Mucosa of rectum (tissue), 2 donors: Measurements from ENCODE around the gene MYMX.

Experiments
- H3K27ac ChIP-seq, 2 donors: one replicate each; pipeline ENCODE4 v1.7.0; 2013; ENCODE audit warnings: inconsistent platforms in 2 of 2, low read depth in 2 of 2, low read length in 2 of 2
- H3K27me3 ChIP-seq, 2 donors: one replicate each; pipeline ENCODE4 v1.7.0; 2013; ENCODE audit warnings: low read length in 2 of 2; ENCODE audit not compliant: control insufficient read depth in 2 of 2, insufficient read depth in 2 of 2
- H3K36me3 ChIP-seq, 2 donors: one replicate each; pipeline ENCODE4 v1.7.0; 2013; ENCODE audit warnings: low read length in 2 of 2; ENCODE audit not compliant: control insufficient read depth in 2 of 2, insufficient read depth in 2 of 2
- H3K4me1 ChIP-seq, 2 donors: one replicate each; pipeline ENCODE4 v1.7.0; 2013; ENCODE audit warnings: low read length in 2 of 2, mild to moderate bottlenecking in 1 of 2; ENCODE audit not compliant: control insufficient read depth in 2 of 2, insufficient read depth in 2 of 2
- H3K4me3 ChIP-seq, 2 donors: one replicate each; pipeline ENCODE4 v1.7.0; 2013; ENCODE audit warnings: low read length in 2 of 2
- H3K9ac ChIP-seq, 2 donors: one replicate each; pipeline ENCODE4 v1.7.0; 2013; ENCODE audit warnings: low read length in 2 of 2, low read depth in 1 of 2, mild to moderate bottlenecking in 1 of 2
- H3K9me3 ChIP-seq, 2 donors: one replicate each; pipeline ENCODE4 v1.7.0; 2013; ENCODE audit warnings: low read length in 2 of 2; ENCODE audit not compliant: control insufficient read depth in 2 of 2
- donor health status: healthy.
- donor health status: Normal muscosa, but diverticular disease.

The MYMX gene

DNA sequence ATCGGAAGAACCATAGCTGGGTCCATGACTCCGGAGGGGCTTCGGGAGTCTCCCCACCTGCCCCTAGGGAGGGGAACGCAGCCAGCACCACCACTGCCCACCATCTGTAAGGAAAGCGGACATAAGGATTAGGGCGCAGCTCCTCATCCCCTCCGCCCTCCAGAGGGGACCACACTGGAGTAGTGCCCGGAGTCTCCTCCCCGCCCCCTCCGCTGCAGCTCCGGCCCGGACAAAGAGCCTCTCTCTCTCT lies 40.0 kb downstream of the MYMX start:
- H3K9ac ChIP-seq: peak overlapping the region; percentile 75 to 82
- no peaks in the 10 kb centered on the region for H3K27me3 ChIP-seq
- peak overlapping the region; percentile 73 to 81 for H3K4me3 ChIP-seq
- no peaks in the 10 kb centered on the region for H3K9me3 ChIP-seq
- peaks cover 38 to 52% of the 10 kb centered on the region in 2 donors for H3K36me3 ChIP-seq
- H3K4me1 ChIP-seq: peaks cover 16 to 20% of the 10 kb centered on the region in 2 donors
- peak overlapping the region; percentile 81 to 88 for H3K27ac ChIP-seq

DNA sequence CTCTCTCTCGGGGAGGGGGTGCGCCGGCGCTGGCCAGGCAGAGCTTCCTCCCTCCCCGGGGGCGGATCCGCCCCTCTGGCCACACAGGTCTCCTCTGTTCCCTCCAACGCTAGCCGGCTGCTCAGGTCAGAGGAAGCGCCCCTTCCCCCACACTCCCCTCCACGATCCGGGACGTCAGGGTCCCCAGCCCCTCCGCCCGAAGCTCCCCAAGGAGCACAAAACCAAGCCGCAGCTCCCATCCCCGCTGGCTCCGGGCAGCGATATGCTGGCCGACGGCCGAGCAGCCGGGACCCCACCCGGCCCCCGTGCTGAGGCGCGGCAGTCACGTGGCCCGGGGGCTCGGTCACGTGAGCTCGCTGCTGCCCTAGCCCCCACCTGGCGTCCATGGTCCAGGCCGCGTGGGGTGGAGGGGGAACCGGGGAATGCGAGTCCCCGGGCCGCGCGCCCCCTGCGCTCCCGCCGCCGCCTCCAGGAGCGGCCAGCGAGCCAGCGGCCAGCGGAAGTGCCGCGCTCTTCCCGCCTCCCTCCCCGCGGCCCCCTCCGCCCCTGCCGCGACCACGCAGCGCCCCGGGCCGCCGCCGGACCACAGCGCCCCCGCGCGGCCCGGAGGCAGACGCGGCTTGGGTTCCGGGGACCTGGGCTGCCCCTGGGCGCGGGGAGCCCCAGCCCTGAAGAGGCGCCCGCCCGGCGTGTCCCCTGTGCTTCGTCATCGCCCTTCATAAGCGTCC lies 40.5 kb downstream of the MYMX start, which contains the start of gene SLC35B2:
SLC35B2 (minus strand) TSS at position 504 of the 728 bp plus-strand sequence; CDS start at position 386, 118 bp downstream.
- peak within 1 kb of the TSS; percentile 73 to 81 for H3K4me3 ChIP-seq
- H3K27ac ChIP-seq: peak within 1 kb of the TSS; percentile 81 to 88
- H3K9ac ChIP-seq: peak within 1 kb of the TSS; percentile 75 to 82
- H3K36me3 ChIP-seq: peaks cover 35 to 47% of the 10 kb centered on the region in 2 donors
- peaks cover 16 to 23% of the 10 kb centered on the region in 2 donors for H3K4me1 ChIP-seq
- H3K9me3 ChIP-seq: no peaks in the 10 kb centered on the region
- H3K27me3 ChIP-seq: no peaks in the 10 kb centered on the region

DNA sequence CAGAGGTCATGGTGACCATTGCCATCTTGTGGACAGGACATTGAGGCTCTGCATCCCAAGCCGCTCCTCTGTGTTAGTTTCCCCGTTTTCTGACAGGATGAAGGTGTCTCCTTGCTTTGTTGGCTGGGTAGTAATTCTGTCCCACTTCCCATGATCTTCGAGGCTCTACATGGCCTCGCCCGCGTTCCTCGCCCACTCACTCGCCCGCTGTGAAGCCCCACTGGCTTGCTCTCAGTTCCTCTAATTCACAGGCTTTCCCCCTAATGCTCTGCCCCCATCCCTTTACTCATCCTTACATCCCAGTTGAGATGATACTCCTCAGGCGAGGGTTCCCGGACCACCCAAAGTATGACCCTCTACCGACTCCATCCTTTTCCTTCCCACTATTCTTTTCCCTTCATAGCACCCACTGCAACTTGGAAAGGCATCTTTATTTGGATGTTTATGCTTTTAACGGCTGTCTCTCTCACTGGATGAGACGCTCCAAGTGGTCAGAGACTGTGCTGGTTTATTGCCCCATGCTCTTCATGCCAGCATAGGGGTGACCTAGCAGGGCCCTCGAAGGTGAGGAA lies 41.1 kb downstream of the MYMX start:
- H3K9ac ChIP-seq: peak overlapping the region; percentile 58 to 82
- H3K27ac ChIP-seq: peak overlapping the region in 1 of 2 donors; percentile 88
- H3K4me3 ChIP-seq: peak overlapping the region; percentile 73 to 81
- peaks cover 20 to 28% of the 10 kb centered on the region in 2 donors for H3K4me1 ChIP-seq
- H3K9me3 ChIP-seq: no peaks in the 10 kb centered on the region
- H3K36me3 ChIP-seq: peaks cover 31 to 46% of the 10 kb centered on the region in 2 donors
- H3K27me3 ChIP-seq: no peaks in the 10 kb centered on the region

- peak overlapping the region in 1 of 2 donors; percentile 88 for H3K27ac ChIP-seq
- H3K27me3 ChIP-seq: no peaks in the 10 kb centered on the region
- no peak overlapping the region for H3K9ac ChIP-seq
- no peaks in the 10 kb centered on the region for H3K9me3 ChIP-seq
- H3K4me1 ChIP-seq: peaks cover 25 to 34% of the 10 kb centered on the region in 2 donors
- H3K4me3 ChIP-seq: no peak overlapping the region
- peaks cover 25 to 40% of the 10 kb centered on the region in 2 donors for H3K36me3 ChIP-seq
Observed at GRCh38 chr6:44258325-44258863, 41.7 kb downstream of the MYMX start.

GRCh38 chr6:44258921-44259320 lies 42.2 kb downstream of the MYMX start:
- Histone ChIP-seq H3K36me3 (peaks cover 21 to 35% of the 10 kb centered on the region in 2 donors), H3K4me3 (no peak overlapping the region), H3K27me3 (no peaks in the 10 kb centered on the region), H3K9me3 (no peaks in the 10 kb centered on the region), H3K4me1 (peaks cover 31 to 39% of the 10 kb centered on the region in 2 donors), H3K27ac (no peak overlapping the region), H3K9ac (no peak overlapping the region)

DNA sequence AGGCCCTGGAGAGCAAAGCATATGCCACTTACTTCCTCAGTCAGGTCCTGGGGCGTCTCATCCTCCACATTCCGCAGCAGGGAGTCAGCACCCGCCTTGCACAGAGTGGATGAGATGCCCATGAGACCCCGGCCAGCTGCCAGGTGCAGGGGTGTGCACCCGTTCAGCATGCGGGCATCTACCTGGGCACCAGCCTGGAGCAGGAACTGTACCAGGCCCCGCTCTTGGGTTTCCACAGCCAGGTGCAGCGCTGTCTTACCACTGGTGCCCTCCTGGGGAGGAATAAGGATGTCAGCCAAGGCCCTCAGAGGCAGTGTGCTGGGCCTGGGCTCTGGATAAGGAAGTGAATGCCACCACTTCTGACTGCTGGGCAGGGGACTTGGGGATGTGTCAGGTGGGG lies 43.3 kb downstream of the MYMX start:
- Histone ChIP-seq H3K4me1 (peaks cover 41 to 50% of the 10 kb centered on the region in 2 donors), H3K9me3 (no peaks in the 10 kb centered on the region), H3K36me3 (peaks cover 10 to 24% of the 10 kb centered on the region in 2 donors), H3K27ac (no peak overlapping the region), H3K9ac (no peak overlapping the region), H3K4me3 (no peak overlapping the region), H3K27me3 (no peaks in the 10 kb centered on the region)

DNA sequence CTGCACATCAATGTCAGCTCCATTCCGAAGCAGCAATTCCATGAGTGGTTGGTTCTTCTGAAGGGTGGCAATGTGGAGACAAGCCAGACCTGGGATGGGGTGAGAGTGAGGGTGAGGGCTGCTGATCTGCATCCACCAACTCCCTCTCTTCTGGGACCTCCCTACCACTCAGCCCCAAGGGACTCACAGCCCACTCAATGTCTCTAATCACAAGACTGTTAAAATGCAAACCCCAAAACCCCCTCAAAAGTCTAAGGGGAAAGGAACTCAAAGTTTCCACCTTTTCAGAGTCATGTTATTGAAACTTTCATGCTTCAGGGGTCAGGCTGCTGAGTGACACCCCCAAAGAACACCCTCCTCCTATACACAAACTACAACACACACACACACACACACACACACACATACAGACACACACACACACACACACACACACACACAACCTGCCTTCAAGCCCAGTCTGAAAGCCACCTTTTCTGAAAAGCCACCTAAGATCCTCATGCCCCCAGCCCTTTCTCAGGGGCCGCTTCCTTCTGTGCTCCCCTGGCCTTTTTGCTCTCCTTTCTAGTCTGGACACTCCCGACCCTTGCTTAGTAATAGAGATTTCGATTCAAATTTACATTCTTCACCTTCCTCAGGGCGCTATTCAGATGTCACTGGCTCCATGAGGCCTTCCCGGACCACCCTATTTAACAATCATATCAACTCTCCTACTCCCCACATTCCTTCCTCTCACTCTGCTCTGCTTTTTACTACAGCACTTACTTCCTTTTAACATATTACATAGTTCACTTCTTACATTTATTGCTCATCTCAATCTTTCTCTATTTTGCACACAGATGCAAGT lies 43.9 kb downstream of the MYMX start:
- Histone ChIP-seq H3K9me3 (no peaks in the 10 kb centered on the region), H3K36me3 (peaks cover 7 to 19% of the 10 kb centered on the region in 2 donors), H3K4me1 (peaks cover 41 to 51% of the 10 kb centered on the region in 2 donors), H3K9ac (no peak overlapping the region), H3K27me3 (no peaks in the 10 kb centered on the region), H3K4me3 (no peak overlapping the region), H3K27ac (no peak overlapping the region)

GRCh38 chr6:44261581-44261980 lies 44.9 kb downstream of the MYMX start:
- Histone ChIP-seq H3K27ac (no peak overlapping the region), H3K36me3 (peaks cover 7 to 19% of the 10 kb centered on the region in 2 donors), H3K4me1 (peaks cover 34 to 45% of the 10 kb centered on the region in 2 donors), H3K9ac (no peak overlapping the region), H3K27me3 (no peaks in the 10 kb centered on the region), H3K4me3 (no peak overlapping the region), H3K9me3 (no peaks in the 10 kb centered on the region)

DNA sequence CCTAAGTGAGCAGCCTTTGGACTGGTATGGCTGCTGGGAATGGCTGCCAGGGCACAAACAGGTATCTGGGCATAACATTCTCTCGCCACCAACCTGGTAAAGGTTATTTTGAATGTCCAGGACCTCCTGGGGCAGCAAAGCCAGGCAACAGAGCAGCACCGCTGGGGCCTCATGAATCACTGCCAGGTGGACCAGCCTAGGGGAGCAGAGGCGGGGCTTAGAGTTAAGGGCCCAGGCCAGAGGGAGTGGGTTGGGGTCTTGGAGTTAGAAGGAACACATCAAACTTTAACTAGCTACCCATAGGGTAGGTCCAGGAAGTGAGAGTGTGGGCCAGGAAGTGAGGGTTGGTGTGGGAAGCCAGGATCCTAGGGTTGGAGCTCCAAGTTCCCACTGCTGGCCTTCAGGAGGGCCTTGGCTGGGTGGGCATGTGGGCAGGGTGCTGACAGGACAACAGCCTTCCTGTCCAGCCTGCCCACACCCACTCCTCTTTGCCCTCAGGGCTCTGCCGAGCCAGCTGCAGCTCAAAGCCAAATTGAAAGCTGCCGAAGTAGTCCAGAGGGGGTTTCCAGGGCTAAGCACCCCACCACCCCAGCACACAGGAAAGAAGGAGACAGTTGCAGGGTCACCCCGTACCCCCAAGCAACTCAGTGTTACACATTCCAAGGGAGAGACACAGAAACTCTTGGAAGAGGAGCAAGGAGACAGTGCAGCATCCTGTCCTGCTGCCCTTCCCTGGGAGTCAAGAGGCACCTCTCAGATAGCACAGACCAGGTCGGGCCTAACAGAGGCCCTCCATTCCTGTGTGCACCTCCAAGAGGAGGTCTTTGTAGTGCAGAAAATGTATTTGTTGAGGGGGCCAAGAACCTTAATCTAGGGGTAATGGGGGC lies 46.0 kb downstream of the MYMX start:
- H3K27ac ChIP-seq: peak overlapping the region in 1 of 2 donors; percentile 79
- H3K9me3 ChIP-seq: no peaks in the 10 kb centered on the region
- peaks cover 7 to 19% of the 10 kb centered on the region in 2 donors for H3K36me3 ChIP-seq
- peak overlapping the region; percentile 80 to 87 for H3K4me3 ChIP-seq
- peak overlapping the region; percentile 81 to 88 for H3K9ac ChIP-seq
- no peaks in the 10 kb centered on the region for H3K27me3 ChIP-seq
- peaks cover 28 to 39% of the 10 kb centered on the region in 2 donors for H3K4me1 ChIP-seq
